ENCODE measurements around the gene PLCH2. TPM values are rescaled to one million over a fixed set of nuclear protein-coding genes. Genes with fewer than 3 reads are reported as not detected.
"Not testable (repeated sequence)": the region's sequence is repeated elsewhere in the genome, so short reads cannot be mapped to it uniquely, and the experiment has no call there.

Gene PLCH2
- total and polyA plus RNA-seq, 2 of the 13 experiments (the other 11 are each of a cell fraction or from before 2014, with no cell fraction given): 0.15 to 0.67 TPM

GRCh38 chr1:2438641-2439040 is 37.4 kb upstream of the PLCH2 start (continued):
- no peak for TF ChIP-seq ETV6 (CRISPR knock-in tag; conservative IDR thresholded peaks at IDR 0.05)
- no peak for TF ChIP-seq MBD4 (IDR thresholded peaks at IDR 0.05; ENCODE audit: borderline replicate concordance, low read length)
- TF ChIP-seq DZIP1 (CRISPR knock-in tag; IDR thresholded peaks at IDR 0.05): no peak

GRCh38 chr1:2439369-2439768 is 36.7 kb upstream of the PLCH2 start:
- no peak overlapping the region for H3K4me2 ChIP-seq (ENCODE audit: low read depth, low read length)
- TF ChIP-seq ZNF530 (CRISPR knock-in tag; IDR thresholded peaks at IDR 0.05; ENCODE audit: low read depth) (no peak), FOXP1 (IDR thresholded peaks at IDR 0.05) (no peak), FOXP1 (CRISPR knock-in tag; IDR thresholded peaks at IDR 0.05) (no peak), HMG20A (CRISPR knock-in tag; IDR thresholded peaks at IDR 0.05; ENCODE audit: borderline replicate concordance) (no peak), ETV6 (CRISPR knock-in tag; conservative IDR thresholded peaks at IDR 0.05) (no peak), ZNF468 (CRISPR knock-in tag; IDR thresholded peaks at IDR 0.05) (no peak), NPAS2 (CRISPR knock-in tag; IDR thresholded peaks at IDR 0.05; ENCODE audit: borderline replicate concordance) (no peak), ZNF34 (CRISPR knock-in tag; IDR thresholded peaks at IDR 0.05; ENCODE audit: borderline replicate concordance) (no peak), CCAR2 (optimal IDR thresholded peaks at IDR 0.05; ENCODE audit: low read depth, low read length) (no peak), CREM (IDR thresholded peaks at IDR 0.05) (no peak), CREM (CRISPR knock-in tag; IDR thresholded peaks at IDR 0.05) (no peak), KDM5A (IDR thresholded peaks at IDR 0.05; ENCODE audit: borderline replicate concordance, low read length) (no peak), ZNF205 (CRISPR knock-in tag; IDR thresholded peaks at IDR 0.05) (no peak), ZNF619 (CRISPR knock-in tag; IDR thresholded peaks at IDR 0.05) (no peak)
- TF ChIP-seq, protein P1, sequence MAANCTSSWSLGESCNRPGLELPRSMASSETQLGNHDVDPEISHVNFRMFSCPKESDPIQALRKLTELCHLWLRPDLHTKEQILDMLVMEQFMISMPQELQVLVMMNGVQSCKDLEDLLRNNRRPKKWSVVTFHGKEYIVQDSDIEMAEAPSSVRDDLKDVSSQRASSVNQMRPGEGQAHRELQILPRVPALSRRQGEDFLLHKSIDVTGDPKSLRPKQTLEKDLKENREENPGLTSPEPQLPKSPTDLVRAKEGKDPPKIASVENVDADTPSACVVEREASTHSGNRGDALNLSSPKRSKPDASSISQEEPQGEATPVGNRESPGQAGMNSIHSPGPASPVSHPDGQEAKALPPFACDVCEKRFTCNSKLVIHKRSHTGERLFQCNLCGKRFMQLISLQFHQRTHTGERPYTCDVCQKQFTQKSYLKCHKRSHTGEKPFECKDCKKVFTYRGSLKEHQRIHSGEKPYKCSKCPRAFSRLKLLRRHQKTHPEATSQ (CRISPR knock-in tag; IDR thresholded peaks at IDR 0.05; ENCODE audit: borderline replicate concordance): no peak
- H3K27ac ChIP-seq (ENCODE audit: extremely low read length, insufficient read depth, low read length): no peak overlapping the region
- H3K4me3 ChIP-seq (replicated peaks in 1 of 3; ENCODE audit: insufficient read depth in 1 of 3, low read depth in 2 of 3, low read length in 3 of 3): no peak overlapping the region
- peaks cover 7% of the 10 kb centered on the region; the same call in 1 of the 2 replicates for H4K20me1 ChIP-seq (ENCODE audit: insufficient read depth, low read length)
- H3K36me3 ChIP-seq (replicated peaks in 1 of 2; ENCODE audit: control insufficient read depth in 1 of 2, insufficient read depth in 2 of 2, low read length in 2 of 2): no peaks in the 10 kb centered on the region
- H3K79me2 ChIP-seq (ENCODE audit: insufficient read depth, low read length): no peaks in the 10 kb centered on the region
- ChIA-PET CTCF (ENCODE audit: low intra/inter-chr PET ratio, low total read pairs) (no interaction called here), POLR2A (no interaction called here)
- intact Hi-C loops (cut with micrococcal nuclease; ENCODE audit: unreplicated experiment) (no loop called here), in situ Hi-C loops (cut with HindIII; ENCODE audit: extremely low pct_ligation_motif_present, low pct_unique_long_range_greater_than_20kb) (no loop called here)
- BruUV-seq (replicated peaks): no TSS peak
- peaks cover 25 to 72% of the 10 kb centered on the region in 2 experiments for H3K27me3 ChIP-seq (ENCODE audit: control insufficient read depth in 1 of 2, insufficient read depth in 2 of 2, low read length in 2 of 2)
- no peak for DNase-seq (ENCODE audit: low spot score)
- H3K4me1 ChIP-seq (ENCODE audit: insufficient read depth, low read length): no peaks in the 10 kb centered on the region
- H3K9ac ChIP-seq (ENCODE audit: insufficient read depth, low read depth, low read length): no peak overlapping the region
- ATAC-seq: no peak
- 12% methylated on average over 9 of the region's 15 CpGs for WGBS (ENCODE audit: low lambda C conversion rate)
- no peak for FAIRE-seq
- H3K9me3 ChIP-seq (ENCODE audit: low read length): no peaks in the 10 kb centered on the region
- H2AFZ ChIP-seq (ENCODE audit: low read length): no peak overlapping the region

DNA sequence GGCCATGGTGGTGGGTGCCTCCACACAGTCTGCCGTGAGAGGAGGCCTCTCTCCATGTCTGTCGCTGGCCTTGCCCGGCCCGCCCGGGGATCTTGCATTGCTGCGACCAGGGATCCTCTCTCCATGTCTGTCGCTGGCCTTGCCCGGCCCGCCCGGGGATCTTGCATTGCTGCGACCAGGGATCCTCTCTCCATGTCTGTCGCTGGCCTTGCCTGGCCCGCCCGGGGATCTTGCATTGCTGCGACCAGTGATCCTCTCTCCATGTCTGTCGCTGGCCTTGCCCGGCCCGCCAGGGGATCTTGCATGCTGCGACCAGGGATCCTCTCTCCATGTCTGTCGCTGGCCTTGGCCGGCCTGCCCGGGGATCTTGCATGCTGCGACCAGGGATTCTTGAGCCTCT is 35.7 kb upstream of the PLCH2 start:
- H3K9me3 ChIP-seq (ENCODE audit: low read length); DNase-seq (ENCODE audit: low spot score); H3K27ac ChIP-seq (ENCODE audit: extremely low read length, insufficient read depth, low read length); H3K9ac ChIP-seq (ENCODE audit: insufficient read depth, low read depth, low read length); H3K36me3 ChIP-seq (replicated peaks in 1 of 2; ENCODE audit: control insufficient read depth in 1 of 2, insufficient read depth in 2 of 2, low read length in 2 of 2); intact Hi-C loops (cut with micrococcal nuclease; ENCODE audit: unreplicated experiment); H2AFZ ChIP-seq (ENCODE audit: low read length); ATAC-seq; FAIRE-seq; H4K20me1 ChIP-seq (ENCODE audit: insufficient read depth, low read length); BruUV-seq (replicated peaks); H3K4me2 ChIP-seq (ENCODE audit: low read depth, low read length); POLR2A ChIA-PET; in situ Hi-C loops (cut with HindIII; ENCODE audit: extremely low pct_ligation_motif_present, low pct_unique_long_range_greater_than_20kb); H3K4me3 ChIP-seq (replicated peaks in 1 of 3; ENCODE audit: insufficient read depth in 1 of 3, low read depth in 2 of 3, low read length in 3 of 3); H3K79me2 ChIP-seq (ENCODE audit: insufficient read depth, low read length); CTCF ChIA-PET (ENCODE audit: low intra/inter-chr PET ratio, low total read pairs); H3K4me1 ChIP-seq (ENCODE audit: insufficient read depth, low read length): not testable (repeated sequence)
- peaks cover 32 to 73% of the 10 kb centered on the region in 2 experiments for H3K27me3 ChIP-seq (ENCODE audit: control insufficient read depth in 1 of 2, insufficient read depth in 2 of 2, low read length in 2 of 2)
- 59% methylated on average over 14 of the region's 23 CpGs for WGBS (ENCODE audit: low lambda C conversion rate)

Data from HepG2 (cell line).